ENCODE data around the gene RPRD1B.

DNA sequence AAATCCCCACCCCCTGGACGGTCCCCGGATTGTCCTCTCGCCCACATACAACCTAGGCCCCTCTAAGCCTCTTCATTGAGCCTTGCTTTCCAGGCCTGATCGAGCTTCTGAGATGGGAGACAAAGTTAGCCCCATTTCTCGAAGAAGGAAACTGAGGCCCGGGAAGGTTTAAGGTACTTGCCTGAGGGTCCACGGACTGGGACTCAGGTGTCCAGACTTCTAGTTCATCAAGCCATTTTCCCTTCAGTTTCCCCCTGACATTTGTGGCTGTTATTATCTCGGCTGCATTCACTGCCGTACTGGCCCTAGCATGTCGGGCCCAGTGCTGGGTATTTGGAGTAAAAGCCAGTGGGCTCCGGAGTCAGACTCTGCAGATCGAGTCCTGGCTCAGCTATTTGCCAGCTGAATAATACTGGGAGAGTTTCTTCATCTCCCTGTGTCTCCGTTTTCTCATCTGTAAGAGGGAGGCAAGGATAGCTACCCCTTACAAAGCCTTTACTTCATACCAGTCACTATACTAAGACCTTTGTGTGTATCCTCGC is 633 bp downstream of the RPRD1B start:
- TF ChIP-seq, protein P1, sequence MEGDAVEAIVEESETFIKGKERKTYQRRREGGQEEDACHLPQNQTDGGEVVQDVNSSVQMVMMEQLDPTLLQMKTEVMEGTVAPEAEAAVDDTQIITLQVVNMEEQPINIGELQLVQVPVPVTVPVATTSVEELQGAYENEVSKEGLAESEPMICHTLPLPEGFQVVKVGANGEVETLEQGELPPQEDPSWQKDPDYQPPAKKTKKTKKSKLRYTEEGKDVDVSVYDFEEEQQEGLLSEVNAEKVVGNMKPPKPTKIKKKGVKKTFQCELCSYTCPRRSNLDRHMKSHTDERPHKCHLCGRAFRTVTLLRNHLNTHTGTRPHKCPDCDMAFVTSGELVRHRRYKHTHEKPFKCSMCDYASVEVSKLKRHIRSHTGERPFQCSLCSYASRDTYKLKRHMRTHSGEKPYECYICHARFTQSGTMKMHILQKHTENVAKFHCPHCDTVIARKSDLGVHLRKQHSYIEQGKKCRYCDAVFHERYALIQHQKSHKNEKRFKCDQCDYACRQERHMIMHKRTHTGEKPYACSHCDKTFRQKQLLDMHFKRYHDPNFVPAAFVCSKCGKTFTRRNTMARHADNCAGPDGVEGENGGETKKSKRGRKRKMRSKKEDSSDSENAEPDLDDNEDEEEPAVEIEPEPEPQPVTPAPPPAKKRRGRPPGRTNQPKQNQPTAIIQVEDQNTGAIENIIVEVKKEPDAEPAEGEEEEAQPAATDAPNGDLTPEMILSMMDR (IDR thresholded peaks at IDR 0.05; ENCODE audit: low read depth, low read length) = no peak
- TF ChIP-seq EZH2phosphoT487 (IDR thresholded peaks at IDR 0.05; ENCODE audit: low read depth) = no peak

Measured in OCI-LY3 (cell line).